ENCODE data around the gene ALDH1L2.

DNA sequence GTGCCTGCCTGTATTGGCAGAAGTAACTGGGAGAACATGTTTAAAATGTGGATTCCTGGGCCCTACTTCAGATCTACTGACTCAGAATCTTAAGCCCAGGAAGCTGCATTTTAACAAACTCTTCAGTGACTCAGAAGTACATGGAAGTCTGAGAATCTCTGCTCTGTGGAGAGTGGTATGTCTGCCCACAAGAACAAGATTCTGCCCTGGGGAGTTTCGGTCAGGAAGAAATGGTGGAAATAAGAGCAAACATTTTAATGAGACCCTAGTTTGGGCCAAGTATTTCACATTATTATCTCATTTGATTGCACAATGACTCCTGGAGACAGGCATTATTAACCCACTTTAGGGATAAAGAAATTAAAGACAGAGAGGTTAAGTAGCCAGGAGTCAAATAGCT, 8.2 kb downstream of the ALDH1L2 start:
- TF ChIP-seq, protein P1, sequence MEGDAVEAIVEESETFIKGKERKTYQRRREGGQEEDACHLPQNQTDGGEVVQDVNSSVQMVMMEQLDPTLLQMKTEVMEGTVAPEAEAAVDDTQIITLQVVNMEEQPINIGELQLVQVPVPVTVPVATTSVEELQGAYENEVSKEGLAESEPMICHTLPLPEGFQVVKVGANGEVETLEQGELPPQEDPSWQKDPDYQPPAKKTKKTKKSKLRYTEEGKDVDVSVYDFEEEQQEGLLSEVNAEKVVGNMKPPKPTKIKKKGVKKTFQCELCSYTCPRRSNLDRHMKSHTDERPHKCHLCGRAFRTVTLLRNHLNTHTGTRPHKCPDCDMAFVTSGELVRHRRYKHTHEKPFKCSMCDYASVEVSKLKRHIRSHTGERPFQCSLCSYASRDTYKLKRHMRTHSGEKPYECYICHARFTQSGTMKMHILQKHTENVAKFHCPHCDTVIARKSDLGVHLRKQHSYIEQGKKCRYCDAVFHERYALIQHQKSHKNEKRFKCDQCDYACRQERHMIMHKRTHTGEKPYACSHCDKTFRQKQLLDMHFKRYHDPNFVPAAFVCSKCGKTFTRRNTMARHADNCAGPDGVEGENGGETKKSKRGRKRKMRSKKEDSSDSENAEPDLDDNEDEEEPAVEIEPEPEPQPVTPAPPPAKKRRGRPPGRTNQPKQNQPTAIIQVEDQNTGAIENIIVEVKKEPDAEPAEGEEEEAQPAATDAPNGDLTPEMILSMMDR (IDR thresholded peaks at IDR 0.05) = no peak
- TF ChIP-seq ZFX (IDR thresholded peaks at IDR 0.05; ENCODE audit: borderline replicate concordance) = no peak
